ENCODE results near the gene GTSF1L.
"Not testable (repeated sequence)": the region's sequence is repeated elsewhere in the genome, so short reads cannot be mapped to it uniquely, and the experiment has no call there.

The GTSF1L gene

GRCh38 chr20:43761386-43762340, 34.9 kb upstream of the GTSF1L start:
- no peak overlapping the region for H3K4me3 ChIP-seq (ENCODE audit: insufficient read depth, low read length, poor library complexity, severe bottlenecking)

GRCh38 chr20:43757888-43758287, 31.1 kb upstream of the GTSF1L start:
- H3K9ac ChIP-seq (ENCODE audit: low read length); H3K9me3 ChIP-seq (ENCODE audit: insufficient read depth, low read length); H3K4me2 ChIP-seq (ENCODE audit: low read depth, low read length, poor library complexity, severe bottlenecking); H3K36me3 ChIP-seq (ENCODE audit: low read length); H3K79me2 ChIP-seq (ENCODE audit: insufficient read depth, low read length); H3K4me3 ChIP-seq (ENCODE audit: insufficient read depth, low read length, poor library complexity, severe bottlenecking); H3F3A ChIP-seq (ENCODE audit: insufficient read depth); H3K27me3 ChIP-seq (ENCODE audit: low read length); H2AFZ ChIP-seq (ENCODE audit: low read depth, low read length, severe bottlenecking); H3K27ac ChIP-seq (ENCODE audit: low read depth, low read length); H3K9me2 ChIP-seq (replicated peaks; ENCODE audit: insufficient read depth, low read length); H4K20me1 ChIP-seq (ENCODE audit: low read depth, low read length): not testable (repeated sequence)

More at GRCh38 chr20:43761386-43762340, 34.9 kb upstream of the GTSF1L start:
- no peaks in the 10 kb centered on the region for H4K20me1 ChIP-seq (ENCODE audit: low read depth, low read length)
- H3K9ac ChIP-seq (ENCODE audit: low read length) = no peak overlapping the region
- H3F3A ChIP-seq (ENCODE audit: insufficient read depth) = no peaks in the 10 kb centered on the region
- no peaks in the 10 kb centered on the region for H3K9me2 ChIP-seq (replicated peaks; ENCODE audit: insufficient read depth, low read length)
- no peaks in the 10 kb centered on the region for H3K36me3 ChIP-seq (ENCODE audit: low read length)
- H3K4me2 ChIP-seq (ENCODE audit: low read depth, low read length, poor library complexity, severe bottlenecking) = no peak overlapping the region
- H3K27me3 ChIP-seq (ENCODE audit: low read length) = no peaks in the 10 kb centered on the region
- no peaks in the 10 kb centered on the region for H3K9me3 ChIP-seq (ENCODE audit: insufficient read depth, low read length)
- H2AFZ ChIP-seq (ENCODE audit: low read depth, low read length, severe bottlenecking) = no peak overlapping the region
- no peaks in the 10 kb centered on the region for H3K79me2 ChIP-seq (ENCODE audit: insufficient read depth, low read length)
- TF ChIP-seq EZH2phosphoT487 (conservative IDR thresholded peaks at IDR 0.05; ENCODE audit: low read length) (no peak), CTCF (IDR thresholded peaks at IDR 0.05; ENCODE audit: insufficient read depth, low read length, poor library complexity, severe bottlenecking) (no peak)
- no peak overlapping the region for H3K27ac ChIP-seq (ENCODE audit: low read depth, low read length)

- Histone ChIP-seq H3K9me2 (replicated peaks; ENCODE audit: insufficient read depth, low read length) (no peaks in the 10 kb centered on the region), H4K20me1 (ENCODE audit: low read depth, low read length) (no peaks in the 10 kb centered on the region), H3F3A (ENCODE audit: insufficient read depth) (no peaks in the 10 kb centered on the region), H3K4me2 (ENCODE audit: low read depth, low read length, poor library complexity, severe bottlenecking) (no peak overlapping the region), H3K79me2 (ENCODE audit: insufficient read depth, low read length) (no peaks in the 10 kb centered on the region), H3K4me3 (ENCODE audit: insufficient read depth, low read length, poor library complexity, severe bottlenecking) (no peak overlapping the region), H3K9ac (ENCODE audit: low read length) (no peak overlapping the region), H3K9me3 (ENCODE audit: insufficient read depth, low read length) (no peaks in the 10 kb centered on the region), H2AFZ (ENCODE audit: low read depth, low read length, severe bottlenecking) (no peak overlapping the region), H3K27me3 (ENCODE audit: low read length) (no peaks in the 10 kb centered on the region), H3K36me3 (ENCODE audit: low read length) (no peaks in the 10 kb centered on the region), H3K27ac (ENCODE audit: low read depth, low read length) (no peak overlapping the region)
- no peak for TF ChIP-seq CTCF (IDR thresholded peaks at IDR 0.05; ENCODE audit: insufficient read depth, low read length, poor library complexity, severe bottlenecking)
- no peak for TF ChIP-seq EZH2phosphoT487 (conservative IDR thresholded peaks at IDR 0.05; ENCODE audit: low read length)
Measured at GRCh38 chr20:43755851-43756250, 29.0 kb upstream of the GTSF1L start.

DNA sequence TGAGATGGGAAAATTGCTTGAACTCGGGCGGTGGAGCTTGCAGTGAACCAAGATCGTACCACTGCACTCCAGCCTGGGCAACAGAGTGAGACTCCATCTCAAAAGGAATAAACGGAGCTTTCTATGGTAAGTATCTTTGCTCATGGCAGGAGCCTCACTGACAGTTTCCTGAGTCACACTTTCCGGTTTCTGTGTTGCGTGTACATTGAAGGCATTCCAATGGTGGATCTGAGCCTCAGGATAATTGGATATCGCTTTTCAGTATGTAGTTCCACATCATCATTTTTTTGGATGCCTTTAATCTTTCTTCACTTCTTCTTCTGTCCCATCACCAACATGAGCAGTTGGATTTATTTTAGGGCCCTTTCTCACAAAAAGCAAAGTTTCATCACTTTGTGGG, 28.6 kb upstream of the GTSF1L start:
- H3F3A ChIP-seq (ENCODE audit: insufficient read depth) = no peaks in the 10 kb centered on the region
- H3K9ac ChIP-seq (ENCODE audit: low read length) = no peak overlapping the region
- no peaks in the 10 kb centered on the region for H3K79me2 ChIP-seq (ENCODE audit: insufficient read depth, low read length)
- no peak overlapping the region for H2AFZ ChIP-seq (ENCODE audit: low read depth, low read length, severe bottlenecking)
- H3K4me2 ChIP-seq (ENCODE audit: low read depth, low read length, poor library complexity, severe bottlenecking) = no peak overlapping the region
- H3K4me3 ChIP-seq (ENCODE audit: insufficient read depth, low read length, poor library complexity, severe bottlenecking) = no peak overlapping the region
- no peaks in the 10 kb centered on the region for H3K9me3 ChIP-seq (ENCODE audit: insufficient read depth, low read length)
- H3K27me3 ChIP-seq (ENCODE audit: low read length) = no peaks in the 10 kb centered on the region
- no peak overlapping the region for H3K27ac ChIP-seq (ENCODE audit: low read depth, low read length)
- no peaks in the 10 kb centered on the region for H3K36me3 ChIP-seq (ENCODE audit: low read length)
- H4K20me1 ChIP-seq (ENCODE audit: low read depth, low read length) = no peaks in the 10 kb centered on the region
- H3K9me2 ChIP-seq (replicated peaks; ENCODE audit: insufficient read depth, low read length) = no peaks in the 10 kb centered on the region
- TF ChIP-seq EZH2phosphoT487 (conservative IDR thresholded peaks at IDR 0.05; ENCODE audit: low read length) (no peak), CTCF (IDR thresholded peaks at IDR 0.05; ENCODE audit: insufficient read depth, low read length, poor library complexity, severe bottlenecking) (no peak)
